A549 (cell line): ENCODE results near the gene PPP1R11. TPM values are rescaled to one million over a fixed set of nuclear protein-coding genes. Genes with fewer than 3 reads are reported as not detected.
"Not testable (repeated sequence)": the region's sequence is repeated elsewhere in the genome, so short reads cannot be mapped to it uniquely, and the experiment has no call there.

Experiments
- ATAC-seq, 2 experiments: fragments of 200-7000 bp in 1 of 2; fragments of >200 bp in 1 of 2; cut with Nextera tagmentation in 1 of 2; cut with Tn5 transposase in 1 of 2; 3 replicates each; pipeline versions ENCODE4 v1.8.0 to v1.9.1; 2018 to 2020; ENCODE audit warnings: mild to moderate bottlenecking in 1 of 2, moderate library complexity in 1 of 2
- CTCF ChIA-PET: fragments of 300-600 bp; sonication (Branson Sonifier 250); formaldehyde crosslinking; extraction: SDS; loops from one replicate; lab custom pipeline; 2021; ENCODE audit warnings: antibody characterized with exemption, inconsistent platforms; lab: Yijun Ruan, JAX
- POLR2A ChIA-PET: fragments of 350-600 bp; formaldehyde crosslinking; extraction: SDS; loops from one replicate; lab custom pipeline; 2021; ENCODE audit warnings: antibody characterized with exemption, inconsistent platforms; lab: Yijun Ruan, JAX
- DNase-seq, 2 experiments: peaks; one replicate each; pipeline versions ENCODE4 v3.0.0 to v3.0.0-alpha.2; 2011 to 2016; ENCODE audit warnings: low read depth in 1 of 2, low spot score in 1 of 2
- FAIRE-seq: peaks from 2 replicates; lab custom pipeline; 2011; peaks lifted over from hg19 to GRCh38; lab: Jason Lieb, UNC
- H3K27ac ChIP-seq, 2 experiments: fragments of >200 bp; sonication (Bioruptor Twin); formaldehyde crosslinking; 3 replicates each; pipeline ENCODE4 v1.5.1; 2016 to 2017
- H3K4me1 ChIP-seq: fragments of >200 bp; sonication (Bioruptor Twin); formaldehyde crosslinking; 3 replicates; pipeline ENCODE4 v1.6.1; 2016
- H3K4me2 ChIP-seq: fragments of >200 bp; sonication (Bioruptor Twin); formaldehyde crosslinking; 3 replicates; pipeline ENCODE4 v1.6.1; 2016
- H3K4me3 ChIP-seq: fragments of >200 bp; sonication (Bioruptor Twin); formaldehyde crosslinking; 3 replicates; pipeline ENCODE4 v1.5.1; 2016
- H3K9me3 ChIP-seq: fragments of >200 bp; sonication (Bioruptor Twin); formaldehyde crosslinking; 3 replicates; pipeline ENCODE4 v1.6.1; 2016
- BCL3 ChIP-seq: fragments of >200 bp; sonication (Bioruptor Twin); formaldehyde crosslinking; IDR thresholded peaks from 3 replicates; pipeline ENCODE4 v1.6.1; 2016
- BHLHE40 ChIP-seq: IDR thresholded peaks from 2 replicates; pipeline ENCODE4 v1.6.1; 2012; ENCODE audit warnings: low read depth, low read length, inconsistent platforms
- ESRRA ChIP-seq: fragments of 150-350 bp; IDR thresholded peaks from 2 replicates; pipeline ENCODE4 v1.6.1; 2014; ENCODE audit warnings: mild to moderate bottlenecking, low read length, borderline replicate concordance
- FOSB ChIP-seq: fragments of 250-450 bp; sonication (Bioruptor Pico); IDR thresholded peaks from 2 replicates; pipeline ENCODE4 v1.5.0; 2020; ENCODE audit warnings: mild to moderate bottlenecking, moderate library complexity
- FOSL2 ChIP-seq, 2 experiments: fragments of 450-650 bp in 1 of 2; fragments of >200 bp in 1 of 2; sonication (Bioruptor Twin) in 1 of 2; formaldehyde crosslinking; IDR thresholded peaks; 2 replicates each; pipeline versions ENCODE4 v1.5.0 to v1.6.1; 2016 to 2020; ENCODE audit warnings: mild to moderate bottlenecking in 1 of 2, moderate library complexity in 1 of 2
- FOXS1 ChIP-seq: fragments of 250-450 bp; sonication (Bioruptor Pico); IDR thresholded peaks from 2 replicates; pipeline ENCODE4 v1.5.0; 2020; ENCODE audit warnings: mild to moderate bottlenecking, moderate library complexity
- HEYL ChIP-seq: fragments of 250-450 bp; sonication (Bioruptor Pico); IDR thresholded peaks from 2 replicates; pipeline ENCODE4 v1.8.0; 2021; ENCODE audit warnings: mild to moderate bottlenecking, moderate library complexity
- HMGXB4 ChIP-seq: fragments of 250-450 bp; sonication (Bioruptor Pico); IDR thresholded peaks from 2 replicates; pipeline ENCODE4 v1.5.0; 2021; ENCODE audit warnings: mild to moderate bottlenecking, moderate library complexity, borderline replicate concordance
- JUN ChIP-seq, 2 experiments: fragments of >200 bp; sonication (Bioruptor Twin); formaldehyde crosslinking; IDR thresholded peaks; 2 replicates in 1 of 2; 3 replicates in 1 of 2; pipeline ENCODE4 v1.6.1; 2016 to 2017
- MAFK ChIP-seq: fragments of 450-650 bp; IDR thresholded peaks from 2 replicates; pipeline ENCODE4 v1.6.1; 2014; ENCODE audit not compliant: partially characterized antibody
- MAZ ChIP-seq: fragments of 150-350 bp; IDR thresholded peaks from 2 replicates; pipeline ENCODE4 v1.6.1; 2014; ENCODE audit warnings: antibody characterized with exemption, low read depth, low read length, borderline replicate concordance
- NFE2L2 ChIP-seq: fragments of 150-350 bp; conservative IDR thresholded peaks from 2 replicates; pipeline ENCODE4 v1.6.1; 2014; ENCODE audit warnings: low read length
- NPAS2 ChIP-seq: fragments of 250-450 bp; sonication (Bioruptor Pico); IDR thresholded peaks from 2 replicates; pipeline ENCODE4 v1.8.0; 2022; ENCODE audit warnings: mild to moderate bottlenecking, moderate library complexity, borderline replicate concordance
- PBX3 ChIP-seq: IDR thresholded peaks from 2 replicates; pipeline ENCODE4 v1.6.1; 2012
- PHF8 ChIP-seq: fragments of 200-600 bp; sonication (generic); IDR thresholded peaks from 2 replicates; pipeline ENCODE4 v1.6.1; 2016; ENCODE audit warnings: low read depth, mild to moderate bottlenecking, antibody characterized with exemption, moderate library complexity, borderline replicate concordance
- POLR2A ChIP-seq: IDR thresholded peaks from 2 replicates; pipeline ENCODE4 v1.6.1; 2012; ENCODE audit warnings: mild to moderate bottlenecking, low read length
- POLR2AphosphoS2 ChIP-seq: conservative IDR thresholded peaks from 2 replicates; pipeline ENCODE4 v1.6.1; 2012; ENCODE audit warnings: low read length, improper control_type of control experiment, inconsistent platforms
- REST ChIP-seq: fragments of 200-600 bp; sonication (generic); IDR thresholded peaks from 2 replicates; pipeline ENCODE4 v1.6.1; 2016; ENCODE audit warnings: antibody characterized with exemption, mild to moderate bottlenecking, moderate library complexity
- RNF2 ChIP-seq: fragments of 200-600 bp; sonication (generic); IDR thresholded peaks from 2 replicates; pipeline ENCODE4 v1.6.1; 2016; ENCODE audit warnings: low read depth, mild to moderate bottlenecking, antibody characterized with exemption, moderate library complexity, borderline replicate concordance
- SMC3 ChIP-seq: fragments of >200 bp; sonication (Bioruptor Twin); formaldehyde crosslinking; IDR thresholded peaks from 3 replicates; pipeline ENCODE4 v1.6.1; 2018; ENCODE audit warnings: inconsistent platforms
- SREBF2 ChIP-seq: fragments of 450-650 bp; IDR thresholded peaks from 2 replicates; pipeline ENCODE4 v1.6.1; 2014; ENCODE audit warnings: mild to moderate bottlenecking, moderate library complexity
- WGBS: methylation state at CpG from one replicate; pipeline ENCODE4 v1.1.6; 2017; ENCODE audit errors: missing lambda C conversion rate; 5-methylcytosine and 5-hydroxymethylcytosine counted together
- polyA plus RNA-seq, 4 experiments: library from polyadenylated mRNA; depleted of rRNA in 3 of 4; stranded (reverse); fragments of >200 nt; fragmentation: RNase III in 1 of 4; extraction: RNeasy Plus Mini Kit Qiagen cat#74134 plus additional on column Dnase treatment in 1 of 4; gene quantifications; 2 replicates in 3 of 4; 3 replicates in 1 of 4; pipeline ENCODE4 v1.2.3, GENCODE V29; 2011 to 2017
- TF ChIP-seq, protein P1 (sequence below): IDR thresholded peaks from 2 replicates; pipeline ENCODE4 v1.6.1; 2012

The PPP1R11 gene
- polyA plus RNA-seq, 2 of the 4 experiments (the other 2 are of a cell fraction), result 34.3 to 61.6 TPM

GRCh38 chr6:30020626-30021025, 46.4 kb upstream of the PPP1R11 start:
- ChIA-PET POLR2A (no interaction called here), CTCF (no interaction called here)
- WGBS, result 88% methylated on average over 1 of the region's 1 CpG
- H3K27ac ChIP-seq, result no peak overlapping the region
- no peak overlapping the region for H3K4me2 ChIP-seq
- no peak for FAIRE-seq
- no peak overlapping the region for H3K4me3 ChIP-seq
- TF ChIP-seq HEYL (CRISPR knock-in tag), result no peak
- TF ChIP-seq REST, result no peak
- no peak for TF ChIP-seq POLR2AphosphoS2
- no peak for TF ChIP-seq RNF2
- no peak for TF ChIP-seq MAZ
- TF ChIP-seq BCL3, result no peak
- no peak for TF ChIP-seq JUN (IDR thresholded peaks at IDR 0.05)
- TF ChIP-seq PBX3, result no peak
- no peak for TF ChIP-seq ESRRA
- H3K9me3 ChIP-seq, result no peaks in the 10 kb centered on the region
- ATAC-seq, result no peak
- H3K4me1 ChIP-seq, result no peaks in the 10 kb centered on the region
- no peak for DNase-seq

DNA sequence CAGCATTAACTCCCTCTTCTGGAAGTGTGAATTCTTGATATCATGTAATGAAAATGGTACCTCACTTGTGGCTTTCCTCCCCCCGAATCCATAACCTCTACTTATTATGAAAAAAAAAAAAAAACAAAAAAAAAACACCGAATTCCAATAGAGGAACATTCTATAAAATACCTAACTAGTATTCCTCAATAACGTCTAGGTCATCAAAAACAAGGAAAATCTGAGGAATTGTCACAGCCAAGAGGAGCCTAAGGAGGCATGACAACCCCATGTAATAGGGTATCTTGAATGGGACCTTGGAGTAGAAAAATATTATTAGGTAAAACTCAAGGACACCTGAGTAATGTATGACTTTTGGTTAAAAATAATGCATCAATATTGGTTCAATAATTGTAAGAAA, 44.8 kb upstream of the PPP1R11 start:
- no peak overlapping the region for H3K27ac ChIP-seq
- DNase-seq, result no peak
- WGBS, result 76% methylated on average over 3 of the region's 3 CpGs
- no peak overlapping the region for H3K4me2 ChIP-seq
- ChIA-PET POLR2A (no interaction called here), CTCF (no interaction called here)
- ATAC-seq, result no peak
- no peak for TF ChIP-seq FOSB (CRISPR knock-in tag)
- no peak for TF ChIP-seq FOSL2 (IDR thresholded peaks at IDR 0.05)
- TF ChIP-seq FOSL2 (CRISPR knock-in tag; IDR thresholded peaks at IDR 0.05), result no peak
- no peak for TF ChIP-seq NPAS2 (CRISPR knock-in tag)
- no peak for TF ChIP-seq POLR2A
- TF ChIP-seq HMGXB4 (CRISPR knock-in tag), result no peak
- TF ChIP-seq PHF8, result no peak
- TF ChIP-seq NFE2L2, result no peak
- TF ChIP-seq BHLHE40, result no peak
- no peak for TF ChIP-seq FOXS1 (CRISPR knock-in tag)
- no peak for TF ChIP-seq SMC3
- no peak for TF ChIP-seq MAFK
- no peak for TF ChIP-seq BCL3
- TF ChIP-seq, protein P1, sequence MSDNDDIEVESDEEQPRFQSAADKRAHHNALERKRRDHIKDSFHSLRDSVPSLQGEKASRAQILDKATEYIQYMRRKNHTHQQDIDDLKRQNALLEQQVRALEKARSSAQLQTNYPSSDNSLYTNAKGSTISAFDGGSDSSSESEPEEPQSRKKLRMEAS, result no peak
- no peak for TF ChIP-seq SREBF2
- H3K4me1 ChIP-seq, result no peaks in the 10 kb centered on the region
- no peak overlapping the region for H3K4me3 ChIP-seq
- H3K9me3 ChIP-seq, result no peaks in the 10 kb centered on the region
- FAIRE-seq, result no peak

GRCh38 chr6:30022712-30023111, 44.3 kb upstream of the PPP1R11 start:
- H3K4me2 ChIP-seq, FAIRE-seq, H3K9me3 ChIP-seq, H3K4me1 ChIP-seq, H3K4me3 ChIP-seq, POLR2A ChIA-PET, H3K27ac ChIP-seq, ATAC-seq, DNase-seq: not testable (repeated sequence)
- CTCF ChIA-PET, result interaction anchor here (1.0 kb wide), 1 partner anchor 12 kb away, joined by 4 read pairs; no protein-coding TSS in a partner anchor
